ENCODE data around the gene PRKACA.
"Not testable (repeated sequence)": the region's sequence is repeated elsewhere in the genome, so short reads cannot be mapped to it uniquely, and the experiment has no call there.

Gene PRKACA

DNA sequence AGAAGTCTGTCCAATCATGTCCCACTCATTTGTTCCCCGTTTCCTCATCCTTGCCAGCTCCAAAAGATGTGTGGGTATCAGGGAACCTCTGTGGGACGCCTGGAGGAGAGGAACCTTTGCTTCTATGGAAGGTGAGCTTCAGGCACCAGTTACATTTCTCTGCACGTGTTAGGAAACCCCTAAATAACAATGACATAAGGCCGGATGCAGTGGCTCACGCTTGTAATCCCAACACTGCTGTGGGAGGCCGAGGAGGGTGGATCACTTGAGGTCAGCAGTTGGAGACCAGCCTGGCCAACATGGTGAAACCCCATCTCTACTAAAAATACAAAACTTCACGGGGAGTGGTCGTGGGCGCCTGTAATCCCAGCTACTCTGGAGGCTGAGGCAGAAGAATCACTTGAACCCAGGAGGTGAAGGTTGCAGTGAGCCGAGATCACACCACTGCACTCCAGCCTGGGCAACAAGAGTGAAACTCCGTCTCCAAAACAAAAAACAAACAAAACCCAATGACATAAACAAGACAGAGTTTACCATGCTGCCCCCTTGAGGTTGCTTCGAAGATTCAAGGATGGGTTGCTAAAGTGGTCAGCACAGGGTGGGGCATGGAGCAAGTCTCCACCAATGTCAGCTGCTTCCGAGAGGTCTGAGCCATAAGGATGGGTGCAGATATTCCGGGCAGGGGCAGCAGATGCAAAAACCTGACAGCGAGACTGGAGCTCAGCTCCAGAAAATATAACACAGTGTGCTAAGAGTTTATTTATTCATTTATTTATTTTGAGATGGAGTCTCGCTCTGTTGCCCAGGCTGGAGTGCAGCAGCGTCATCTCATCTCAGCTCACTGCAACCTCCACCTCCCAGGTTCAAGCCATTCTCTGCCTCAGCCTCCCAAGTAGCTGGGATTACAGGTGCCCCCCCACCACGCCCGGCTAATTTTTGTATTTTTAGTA is 74.6 kb downstream of the PRKACA start:
- not testable (repeated sequence) for DNase-seq (ENCODE audit: low read depth)

Measured in activated T-cell treated with anti-CD3 and anti-CD28 coated beads for 24 hours (primary cell).